HepG2 (cell line): ENCODE data around the gene NMNAT3. TPM values are rescaled to one million over a fixed set of nuclear protein-coding genes. Genes with fewer than 3 reads are reported as not detected.

Source experiments
- ATAC-seq: fragments of 200-7000 bp; cut with Tn5 transposase; 3 replicates; pipeline ENCODE4 v1.9.1; 2020; ENCODE audit warnings: mild to moderate bottlenecking, moderate library complexity
- BruUV-seq: library from RNA; stranded (reverse); fragments of 400-500 nt; replicated peaks from 2 replicates; lab custom pipeline; 2021; lab: Mats Ljungman, UMichigan
- CTCF ChIA-PET: fragments of 300-600 bp; formaldehyde crosslinking; extraction: SDS; loops from one replicate; lab custom pipeline; 2021; ENCODE audit warnings: low total read pairs, inconsistent platforms, low intra/inter-chr PET ratio; lab: Yijun Ruan, JAX
- POLR2A ChIA-PET: fragments of 350-600 bp; sonication (Branson Sonifier 250); formaldehyde crosslinking; loops from one replicate; lab custom pipeline; 2020; ENCODE audit warnings: antibody characterized with exemption, inconsistent platforms; lab: Yijun Ruan, JAX
- DNase-seq: peaks from one replicate; pipeline ENCODE4 v3.0.0-alpha.2; 2015; ENCODE audit warnings: low spot score
- FAIRE-seq: peaks from 3 replicates; lab custom pipeline; 2011; peaks lifted over from hg19 to GRCh38; lab: Jason Lieb, UNC
- H2AFZ ChIP-seq: one replicate; pipeline ENCODE4 v1.6.1; 2011; ENCODE audit warnings: low read length, inconsistent platforms
- H3K27ac ChIP-seq: fragments of 300-600 bp; 3 replicates; pipeline ENCODE4 v1.8.0; 2011; ENCODE audit warnings: mixed run types, mild to moderate bottlenecking, mixed read lengths, low read length, inconsistent platforms; ENCODE audit not compliant: insufficient read depth; ENCODE audit errors: extremely low read length
- H3K27me3 ChIP-seq, 2 experiments: fragments of 200-600 bp in 1 of 2; 2 replicates in 1 of 2; 3 replicates in 1 of 2; pipeline versions ENCODE4 v1.6.0 to v1.8.0; 2011; ENCODE audit warnings: low read length in 2 of 2, mild to moderate bottlenecking in 2 of 2, moderate library complexity in 2 of 2, inconsistent platforms in 1 of 2; ENCODE audit not compliant: insufficient read depth in 2 of 2, control insufficient read depth in 1 of 2
- H3K36me3 ChIP-seq, 2 experiments: fragments of 200-600 bp in 1 of 2; replicated peaks in 1 of 2; 2 replicates in 1 of 2; 3 replicates in 1 of 2; pipeline versions ENCODE4 v1.5.1 to v1.8.0; 2011; ENCODE audit warnings: low read length in 2 of 2, inconsistent platforms in 1 of 2; ENCODE audit not compliant: insufficient read depth in 2 of 2, control insufficient read depth in 1 of 2
- H3K4me1 ChIP-seq: 2 replicates; pipeline ENCODE4 v1.5.1; 2012; ENCODE audit warnings: low read length, inconsistent platforms; ENCODE audit not compliant: insufficient read depth
- H3K4me2 ChIP-seq: 2 replicates; pipeline ENCODE4 v1.6.0; 2011; ENCODE audit warnings: low read depth, low read length, inconsistent platforms
- H3K4me3 ChIP-seq, 3 experiments: fragments of 200-600 bp in 1 of 3; sonication (generic), shearing (Covaris generic) in 1 of 3; replicated peaks in 1 of 3; 2 replicates each; pipeline ENCODE4 v1.5.1; 2011 to 2016; ENCODE audit warnings: low read length in 3 of 3, inconsistent platforms in 2 of 3, low read depth in 2 of 3, mild to moderate bottlenecking in 2 of 3, control low read depth in 1 of 3, mixed read lengths in 1 of 3; ENCODE audit not compliant: insufficient read depth in 1 of 3
- H3K79me2 ChIP-seq: one replicate; pipeline ENCODE4 v1.6.1; 2011; ENCODE audit warnings: low read length, inconsistent platforms; ENCODE audit not compliant: insufficient read depth
- H3K9ac ChIP-seq: 2 replicates; pipeline ENCODE4 v1.6.0; 2011; ENCODE audit warnings: mild to moderate bottlenecking, low read depth, low read length, inconsistent platforms; ENCODE audit not compliant: insufficient read depth
- H3K9me3 ChIP-seq: 2 replicates; pipeline ENCODE4 v1.5.1; 2012; ENCODE audit warnings: mild to moderate bottlenecking, low read length
- H4K20me1 ChIP-seq: 2 replicates; pipeline ENCODE4 v1.6.0; 2011; ENCODE audit warnings: inconsistent platforms, mild to moderate bottlenecking, low read length, moderate library complexity; ENCODE audit not compliant: insufficient read depth
- CBFB ChIP-seq: sonication (generic); formaldehyde crosslinking; IDR thresholded peaks from 2 replicates; pipeline ENCODE4 v1.4.0; 2020; ENCODE audit warnings: missing genetic modification reagents
- MAX ChIP-seq: IDR thresholded peaks from 2 replicates; pipeline ENCODE4 v1.6.1; 2012; ENCODE audit warnings: inconsistent platforms
- SSRP1 ChIP-seq: IDR thresholded peaks from 2 replicates; pipeline ENCODE4 v1.6.1; 2016; ENCODE audit warnings: control low read depth
- TERF1 ChIP-seq: sonication (generic); formaldehyde crosslinking; IDR thresholded peaks from 2 replicates; pipeline ENCODE4 v1.8.0; 2022; ENCODE audit warnings: mild to moderate bottlenecking, missing genetic modification reagents, moderate library complexity
- ZNF317 ChIP-seq: sonication (generic); formaldehyde crosslinking; IDR thresholded peaks from 2 replicates; pipeline ENCODE4 v1.5.0; 2020; ENCODE audit warnings: mild to moderate bottlenecking, missing genetic modification reagents
- ZNF550 ChIP-seq: sonication (generic); formaldehyde crosslinking; IDR thresholded peaks from 2 replicates; pipeline ENCODE4 v1.4.0; 2020; ENCODE audit warnings: mild to moderate bottlenecking, missing genetic modification reagents, borderline replicate concordance
- ZNF761 ChIP-seq: sonication (generic); formaldehyde crosslinking; conservative IDR thresholded peaks from 2 replicates; pipeline ENCODE4 v1.4.0; 2020; ENCODE audit warnings: mild to moderate bottlenecking, missing genetic modification reagents
- ZNF766 ChIP-seq: sonication (generic); formaldehyde crosslinking; IDR thresholded peaks from 2 replicates; pipeline ENCODE4 v1.5.0; 2020; ENCODE audit warnings: missing genetic modification reagents, borderline replicate concordance
- WGBS: methylation state at CpG from one replicate; pipeline ENCODE4 v1.1.6; 2017; ENCODE audit warnings: low lambda C conversion rate; 5-methylcytosine and 5-hydroxymethylcytosine counted together
- in situ Hi-C: cut with HindIII; loops from 2 replicates; pipeline ENCODE4 v1.10.0; 2017; ENCODE audit warnings: low pct_unique_long_range_greater_than_20kb; ENCODE audit not compliant: extremely low pct_ligation_motif_present
- intact Hi-C: fragments of 100-400 bp; cut with micrococcal nuclease; formaldehyde crosslinking; loops from one replicate; pipeline ENCODE4 v1.10.0; 2022; ENCODE audit not compliant: unreplicated experiment
- polyA plus RNA-seq, 8 experiments: library from polyadenylated mRNA; depleted of rRNA in 3 of 8; stranded (reverse) in 7 of 8; unstranded in 1 of 8; fragments of >200 nt; fragmentation: Illumina TruSeq in 4 of 8; extraction: Trizol in 4 of 8; gene quantifications; 2 replicates each; pipeline versions ENCODE4 v1.2.1 to v1.2.3, GENCODE V29; 2011 to 2016; ENCODE audit warnings: low read depth in 4 of 8, missing spikeins in 1 of 8, mixed read lengths in 1 of 8; ENCODE audit not compliant: insufficient read depth in 1 of 8
- total RNA-seq, 5 experiments: library from RNA; depleted of rRNA; stranded (reverse); fragments of >200 nt; fragmentation: Illumina TruSeq; extraction: Trizol; gene quantifications; 2 replicates each; pipeline ENCODE4 v1.2.3, GENCODE V29; 2016; ENCODE audit warnings: low read depth in 1 of 5

The NMNAT3 gene
- total and polyA plus RNA-seq, 2 of the 13 experiments (the other 11 are each of a cell fraction or from before 2014, with no cell fraction given): 6.1 to 7.0 TPM

- no peak for TF ChIP-seq CBFB (CRISPR knock-in tag)
- no peak for TF ChIP-seq SSRP1 (CRISPR knock-in tag)
- TF ChIP-seq TERF1: no peak
- no peak for TF ChIP-seq ZNF550 (CRISPR knock-in tag)
- TF ChIP-seq MAX: no peak
- TF ChIP-seq ZNF317 (CRISPR knock-in tag): no peak
- TF ChIP-seq ZNF766: no peak
These were observed 38.1 kb upstream of the NMNAT3 start (continued) for GRCh38 chr3:139715743-139716360.

- no peak for ATAC-seq
- intact Hi-C loops: no loop called here
These were observed 37.4 kb upstream of the NMNAT3 start for GRCh38 chr3:139715166-139715565.

More at GRCh38 chr3:139715166-139715565, 37.4 kb upstream of the NMNAT3 start:
- Histone ChIP-seq H3K4me2 (no peak overlapping the region), H3K4me3 (no peak overlapping the region), H2AFZ (no peak overlapping the region), H3K27me3 (no peaks in the 10 kb centered on the region), H3K79me2 (no peaks in the 10 kb centered on the region)
- in situ Hi-C loops: no loop called here
- TF ChIP-seq ZNF761 (CRISPR knock-in tag): no peak
- TF ChIP-seq, all 625 proteins: peak for 0
- no peak for DNase-seq
- ChIA-PET CTCF (no interaction called here), POLR2A (no interaction called here)
- no peak overlapping the region for H3K9ac ChIP-seq
- no TSS peak for BruUV-seq
- H3K9me3 ChIP-seq: no peaks in the 10 kb centered on the region
- no peaks in the 10 kb centered on the region for H4K20me1 ChIP-seq
- 38% methylated on average over 2 of the region's 2 CpGs for WGBS
- peaks cover 36% of the 10 kb centered on the region for H3K4me1 ChIP-seq
- no peak overlapping the region for H3K27ac ChIP-seq
- no peak for FAIRE-seq
- H3K36me3 ChIP-seq: no peaks in the 10 kb centered on the region
